Uterus (tissue), 4 donors: ENCODE data around the gene SRPK2. TPM values are rescaled to one million over a fixed set of nuclear protein-coding genes. Genes with fewer than 3 reads are reported as not detected.

ENCODE experiments used
- DNase-seq, 2 donors: peaks; one replicate each; pipeline ENCODE4 v3.0.0-alpha.2; 2019 to 2020
- H3K27ac ChIP-seq, 2 donors: fragments of 200-600 bp; sonication (generic); 1 replicate in 1 of 2; 2 replicates in 1 of 2; pipeline ENCODE4 v1.5.1; 2016 to 2018
- H3K27me3 ChIP-seq, 2 donors: fragments of 200-600 bp; sonication (generic); one replicate each; pipeline ENCODE4 v1.5.1; 2018 to 2019; ENCODE audit warnings: control low read depth in 1 of 2
- H3K36me3 ChIP-seq, 2 donors: fragments of 200-600 bp; sonication (generic); one replicate each; pipeline ENCODE4 v1.5.1; 2019; ENCODE audit warnings: control low read depth in 1 of 2
- H3K4me1 ChIP-seq, 2 donors: fragments of 200-600 bp; sonication (generic); one replicate each; pipeline ENCODE4 v1.5.1; 2018 to 2019; ENCODE audit warnings: control low read depth in 1 of 2
- H3K4me3 ChIP-seq, 2 donors: fragments of 200-600 bp; sonication (generic); 1 replicate in 1 of 2; 2 replicates in 1 of 2; pipeline ENCODE4 v1.5.1; 2018 to 2019; ENCODE audit warnings: mild to moderate bottlenecking in 1 of 2
- H3K9me3 ChIP-seq, 2 donors: fragments of 200-600 bp; sonication (generic); one replicate each; pipeline ENCODE4 v1.5.1; 2019; ENCODE audit warnings: control low read depth in 1 of 2
- POLR2A ChIP-seq, 2 donors: fragments of 450-650 bp; IDR thresholded peaks; one replicate each; pipeline ENCODE4 v1.6.1; 2016; ENCODE audit warnings: antibody characterized with exemption in 2 of 2, mild to moderate bottlenecking in 1 of 2, moderate library complexity in 1 of 2
- intact Hi-C: fragments of 100-400 bp; cut with DNase I; formaldehyde crosslinking; loops from one replicate; pipeline ENCODE4 v1.15.1; 2023; ENCODE audit warnings: low total_unique reads
- total RNA-seq, 4 donors: library from RNA; depleted of rRNA in 3 of 4; stranded (reverse); fragments of >200 nt in 3 of 4; gene quantifications; one replicate each; pipeline versions ENCODE4 v1.1.0 to v1.2.4, GENCODE V29; 2014 to 2023
- TF ChIP-seq, protein P1 (sequence below), 4 experiments: fragments of 200-600 bp in 2 of 4; fragments of 450-650 bp in 2 of 4; sonication (generic) in 2 of 4; IDR thresholded peaks; one replicate each; pipeline ENCODE4 v1.5.1; 2016 to 2019; ENCODE audit warnings: antibody characterized with exemption in 4 of 4, mild to moderate bottlenecking in 2 of 4, moderate library complexity in 1 of 4
- donor health status: DM: yes; HTN: yes; CAD: no.

The SRPK2 gene
- total RNA-seq, 4 donors from 2014 or later, result 40.0 to 129 (median 76.6) TPM

DNA sequence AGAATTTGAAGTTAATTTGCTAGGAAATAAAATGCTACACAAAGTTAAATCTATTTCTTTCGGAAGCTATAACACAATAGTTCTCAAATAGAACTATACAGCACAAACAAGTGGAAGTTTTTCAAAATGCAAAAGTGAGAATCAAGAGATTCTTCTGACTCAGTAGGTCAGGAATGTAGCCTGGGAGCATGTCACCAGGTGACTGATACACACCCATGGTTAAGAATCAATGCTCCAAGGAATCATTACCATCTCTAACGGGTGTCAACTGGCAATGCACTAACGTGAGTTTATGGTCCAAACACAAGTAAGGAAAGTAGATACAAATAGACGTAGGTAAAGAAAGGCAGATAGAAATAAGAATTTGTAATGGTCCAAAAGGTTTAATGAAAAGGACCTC lies 170.5 kb downstream of the SRPK2 start:
- Histone ChIP-seq H3K9me3 (no peaks in the 10 kb centered on the region), H3K4me3 (no peak overlapping the region), H3K4me1 (no peaks in the 10 kb centered on the region), H3K27me3 (no peaks in the 10 kb centered on the region), H3K36me3 (no peaks in the 10 kb centered on the region), H3K27ac (no peak overlapping the region)
- no peak for TF ChIP-seq POLR2A (IDR thresholded peaks at IDR 0.05)
- TF ChIP-seq, protein P1, sequence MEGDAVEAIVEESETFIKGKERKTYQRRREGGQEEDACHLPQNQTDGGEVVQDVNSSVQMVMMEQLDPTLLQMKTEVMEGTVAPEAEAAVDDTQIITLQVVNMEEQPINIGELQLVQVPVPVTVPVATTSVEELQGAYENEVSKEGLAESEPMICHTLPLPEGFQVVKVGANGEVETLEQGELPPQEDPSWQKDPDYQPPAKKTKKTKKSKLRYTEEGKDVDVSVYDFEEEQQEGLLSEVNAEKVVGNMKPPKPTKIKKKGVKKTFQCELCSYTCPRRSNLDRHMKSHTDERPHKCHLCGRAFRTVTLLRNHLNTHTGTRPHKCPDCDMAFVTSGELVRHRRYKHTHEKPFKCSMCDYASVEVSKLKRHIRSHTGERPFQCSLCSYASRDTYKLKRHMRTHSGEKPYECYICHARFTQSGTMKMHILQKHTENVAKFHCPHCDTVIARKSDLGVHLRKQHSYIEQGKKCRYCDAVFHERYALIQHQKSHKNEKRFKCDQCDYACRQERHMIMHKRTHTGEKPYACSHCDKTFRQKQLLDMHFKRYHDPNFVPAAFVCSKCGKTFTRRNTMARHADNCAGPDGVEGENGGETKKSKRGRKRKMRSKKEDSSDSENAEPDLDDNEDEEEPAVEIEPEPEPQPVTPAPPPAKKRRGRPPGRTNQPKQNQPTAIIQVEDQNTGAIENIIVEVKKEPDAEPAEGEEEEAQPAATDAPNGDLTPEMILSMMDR (IDR thresholded peaks at IDR 0.05), result no peak
- intact Hi-C loops, result no loop called here
- no peak for DNase-seq

DNA sequence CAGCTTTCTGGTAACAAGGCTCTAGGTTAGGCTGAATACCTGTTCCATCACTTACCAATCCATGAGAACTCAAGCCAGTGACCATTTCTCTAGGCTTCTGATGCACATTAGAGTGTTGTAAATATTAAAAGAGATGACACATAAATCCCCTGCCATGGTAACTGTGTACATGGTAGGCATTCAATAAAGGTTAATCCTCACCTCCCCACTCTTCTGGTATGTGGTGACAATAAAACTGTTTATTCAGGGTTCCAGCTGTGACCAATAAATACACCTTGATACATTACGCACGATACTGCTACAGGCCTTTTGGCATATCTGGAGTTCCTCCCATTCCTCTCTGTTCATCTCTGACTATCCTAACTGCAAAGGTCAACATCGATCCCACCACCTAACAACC lies 171.9 kb downstream of the SRPK2 start:
- H3K9me3 ChIP-seq, result no peaks in the 10 kb centered on the region
- H3K4me1 ChIP-seq, result no peaks in the 10 kb centered on the region
- H3K4me3 ChIP-seq, result no peak overlapping the region
- TF ChIP-seq, protein P1 (IDR thresholded peaks at IDR 0.05), result no peak
- TF ChIP-seq POLR2A (IDR thresholded peaks at IDR 0.05), result no peak
- no peaks in the 10 kb centered on the region for H3K27me3 ChIP-seq
- no peak for DNase-seq
- H3K27ac ChIP-seq, result no peak overlapping the region
- H3K36me3 ChIP-seq, result no peaks in the 10 kb centered on the region
- intact Hi-C loops, result no loop called here

DNA sequence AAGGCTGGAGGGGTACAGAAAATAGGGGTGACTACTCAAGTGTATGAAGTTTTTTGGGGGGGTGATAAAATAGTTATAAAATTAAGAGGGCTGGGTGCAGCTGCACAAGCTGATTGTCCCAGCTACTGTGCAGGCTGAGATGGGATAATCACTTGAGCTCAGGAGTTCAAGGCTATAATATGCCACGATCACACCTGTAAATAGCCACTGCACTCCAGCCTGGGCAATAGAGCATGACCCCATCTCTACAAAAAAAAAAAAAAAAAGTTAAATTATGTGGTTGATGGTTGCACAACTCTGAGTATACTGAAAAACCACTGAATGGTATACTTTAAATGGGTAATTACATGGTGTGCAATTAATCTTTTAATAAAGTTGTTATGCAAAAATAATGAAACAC lies 172.9 kb downstream of the SRPK2 start:
- Histone ChIP-seq H3K4me1 (no peaks in the 10 kb centered on the region), H3K9me3 (no peaks in the 10 kb centered on the region), H3K27me3 (no peaks in the 10 kb centered on the region), H3K4me3 (no peak overlapping the region), H3K36me3 (no peaks in the 10 kb centered on the region), H3K27ac (no peak overlapping the region)
- TF ChIP-seq, protein P1 (IDR thresholded peaks at IDR 0.05), result no peak
- no peak for TF ChIP-seq POLR2A (IDR thresholded peaks at IDR 0.05)
- no peak for DNase-seq
- intact Hi-C loops, result no loop called here

DNA sequence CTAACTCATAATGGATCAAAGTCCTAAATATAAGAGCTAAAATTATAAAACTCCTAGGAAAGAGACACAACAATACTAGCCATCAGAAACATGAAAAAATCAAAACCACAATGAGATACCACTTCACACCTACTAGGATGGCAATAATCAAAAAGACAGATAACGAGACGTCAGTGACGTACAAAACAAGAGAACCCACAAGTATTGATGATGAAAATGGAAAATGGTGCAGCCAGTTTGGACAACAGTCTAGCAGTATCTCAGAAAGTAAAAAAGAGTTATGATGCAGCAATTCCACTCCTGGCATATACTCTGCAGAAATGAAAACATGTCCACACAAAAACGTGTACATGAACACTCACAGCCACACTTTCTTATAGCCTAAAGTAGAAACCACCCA lies 173.5 kb downstream of the SRPK2 start:
- no peaks in the 10 kb centered on the region for H3K4me1 ChIP-seq
- no peak overlapping the region for H3K4me3 ChIP-seq
- no peak overlapping the region for H3K27ac ChIP-seq
- intact Hi-C loops, result no loop called here
- DNase-seq, result no peak
- H3K36me3 ChIP-seq, result no peaks in the 10 kb centered on the region
- TF ChIP-seq, protein P1 (IDR thresholded peaks at IDR 0.05), result no peak
- no peak for TF ChIP-seq POLR2A (IDR thresholded peaks at IDR 0.05)
- no peaks in the 10 kb centered on the region for H3K9me3 ChIP-seq
- no peaks in the 10 kb centered on the region for H3K27me3 ChIP-seq

DNA sequence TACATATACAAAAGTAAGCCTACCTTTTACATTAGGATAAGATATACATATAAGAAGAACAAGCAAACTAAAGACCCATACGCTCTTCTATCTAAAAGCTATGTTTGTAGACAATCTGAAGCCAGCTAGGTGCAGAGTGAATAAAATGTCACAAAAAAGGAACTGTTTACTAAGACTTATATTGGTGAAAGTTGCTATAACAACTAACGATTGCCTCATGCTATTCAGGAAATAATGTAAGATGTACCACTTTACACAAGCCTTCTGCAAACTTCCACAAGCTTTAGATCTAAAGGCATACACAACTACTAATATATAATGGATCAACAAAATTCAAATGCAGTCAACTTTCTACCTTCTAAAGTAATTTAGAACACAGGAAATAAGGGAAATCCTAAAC lies 175.1 kb downstream of the SRPK2 start:
- DNase-seq, result no peak
- Histone ChIP-seq H3K4me1 (no peaks in the 10 kb centered on the region), H3K9me3 (no peaks in the 10 kb centered on the region), H3K4me3 (no peak overlapping the region), H3K27me3 (no peaks in the 10 kb centered on the region), H3K27ac (no peak overlapping the region), H3K36me3 (no peaks in the 10 kb centered on the region)
- no peak for TF ChIP-seq POLR2A (IDR thresholded peaks at IDR 0.05)
- TF ChIP-seq, protein P1 (IDR thresholded peaks at IDR 0.05), result no peak
- intact Hi-C loops, result no loop called here
